ENCODE measurements around the gene PRPS1. TPM values are rescaled to one million over a fixed set of nuclear protein-coding genes. Genes with fewer than 3 reads are reported as not detected.

PRPS1 gene
- total and polyA plus RNA-seq, 7 donors = 9.6 to 35.8 (median 18.8) TPM

- no peak for DNase-seq
- no peaks in the 10 kb centered on the region for H3K9me3 ChIP-seq
- H3K36me3 ChIP-seq = no peaks in the 10 kb centered on the region
- TF ChIP-seq EP300 (IDR thresholded peaks at IDR 0.05) = no peak
- TF ChIP-seq POLR2AphosphoS5 (IDR thresholded peaks at IDR 0.05) = no peak
- TF ChIP-seq, protein P1, sequence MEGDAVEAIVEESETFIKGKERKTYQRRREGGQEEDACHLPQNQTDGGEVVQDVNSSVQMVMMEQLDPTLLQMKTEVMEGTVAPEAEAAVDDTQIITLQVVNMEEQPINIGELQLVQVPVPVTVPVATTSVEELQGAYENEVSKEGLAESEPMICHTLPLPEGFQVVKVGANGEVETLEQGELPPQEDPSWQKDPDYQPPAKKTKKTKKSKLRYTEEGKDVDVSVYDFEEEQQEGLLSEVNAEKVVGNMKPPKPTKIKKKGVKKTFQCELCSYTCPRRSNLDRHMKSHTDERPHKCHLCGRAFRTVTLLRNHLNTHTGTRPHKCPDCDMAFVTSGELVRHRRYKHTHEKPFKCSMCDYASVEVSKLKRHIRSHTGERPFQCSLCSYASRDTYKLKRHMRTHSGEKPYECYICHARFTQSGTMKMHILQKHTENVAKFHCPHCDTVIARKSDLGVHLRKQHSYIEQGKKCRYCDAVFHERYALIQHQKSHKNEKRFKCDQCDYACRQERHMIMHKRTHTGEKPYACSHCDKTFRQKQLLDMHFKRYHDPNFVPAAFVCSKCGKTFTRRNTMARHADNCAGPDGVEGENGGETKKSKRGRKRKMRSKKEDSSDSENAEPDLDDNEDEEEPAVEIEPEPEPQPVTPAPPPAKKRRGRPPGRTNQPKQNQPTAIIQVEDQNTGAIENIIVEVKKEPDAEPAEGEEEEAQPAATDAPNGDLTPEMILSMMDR (IDR thresholded peaks at IDR 0.05) = no peak
- TF ChIP-seq POLR2A (IDR thresholded peaks at IDR 0.05) = no peak
- H3K27me3 ChIP-seq = no peaks in the 10 kb centered on the region
- H3K27ac ChIP-seq = peak overlapping the region; percentile 80 to 87 (median 83)
- WGBS, 2 donors = 1% methylated on average over 29 of the region's 29 CpGs
- H3K4me1 ChIP-seq = peaks cover 0 to 13% (median 0%) of the 10 kb centered on the region in 4 donors
- intact Hi-C loops (cut with DNase I) = loop anchor here (10.0 kb wide), 1 partner anchor 634 kb away; no protein-coding TSS in a partner anchor
- H3K4me3 ChIP-seq = peak overlapping the region; percentile 47 to 59 (median 58)
Observed at GRCh38 chrX:107628662-107629539, 591 bp downstream of the PRPS1 start.

DNA sequence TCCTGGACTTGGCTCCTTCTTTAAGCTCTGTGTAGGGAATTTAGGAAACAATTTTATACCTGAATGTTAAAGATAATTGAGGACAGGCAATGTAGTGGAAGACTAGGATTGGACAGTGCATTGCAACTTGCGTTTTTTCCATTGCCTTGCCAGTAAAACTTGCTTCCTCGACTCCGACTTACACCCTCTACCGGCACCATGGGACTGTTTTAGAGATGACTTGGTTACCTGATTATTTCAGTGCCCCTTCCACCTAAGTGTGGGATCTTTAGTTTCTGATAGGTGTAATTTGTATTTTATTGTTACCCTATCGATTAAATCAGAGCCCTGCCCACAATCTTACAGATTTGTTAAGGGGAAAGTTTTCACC lies 1.2 kb downstream of the PRPS1 start:
- WGBS, 2 donors = 5 to 14% methylated on average over 5 of the region's 5 CpGs
- no peaks in the 10 kb centered on the region for H3K27me3 ChIP-seq
- no peak for DNase-seq
- no peaks in the 10 kb centered on the region for H3K9me3 ChIP-seq
- peaks cover 0 to 13% (median 0%) of the 10 kb centered on the region in 4 donors for H3K4me1 ChIP-seq
- TF ChIP-seq POLR2A (IDR thresholded peaks at IDR 0.05) (no peak), POLR2AphosphoS5 (IDR thresholded peaks at IDR 0.05) (no peak), EP300 (IDR thresholded peaks at IDR 0.05) (no peak)
- TF ChIP-seq, protein P1 (IDR thresholded peaks at IDR 0.05) = no peak
- no peaks in the 10 kb centered on the region for H3K36me3 ChIP-seq
- intact Hi-C loops (cut with DNase I) = loop anchor here (10.0 kb wide), 1 partner anchor 635 kb away; no protein-coding TSS in a partner anchor
- H3K4me3 ChIP-seq = peak overlapping the region; percentile 47 to 59 (median 58)
- peak overlapping the region; percentile 80 to 87 (median 83) for H3K27ac ChIP-seq

- Histone ChIP-seq H3K4me3 (peak overlapping the region in 1 of 4 donors; percentile 59), H3K9me3 (no peaks in the 10 kb centered on the region), H3K4me1 (peaks cover 0 to 13% (median 0%) of the 10 kb centered on the region in 4 donors), H3K27me3 (no peaks in the 10 kb centered on the region), H3K27ac (no peak overlapping the region), H3K36me3 (no peaks in the 10 kb centered on the region)
- TF ChIP-seq EP300 (IDR thresholded peaks at IDR 0.05) = no peak
- TF ChIP-seq, protein P1 (IDR thresholded peaks at IDR 0.05) = no peak
- no peak for TF ChIP-seq POLR2AphosphoS5 (IDR thresholded peaks at IDR 0.05)
- TF ChIP-seq POLR2A (IDR thresholded peaks at IDR 0.05) = no peak
- 38 to 39% methylated on average over 3 of the region's 3 CpGs for WGBS, 2 donors
- no peak for DNase-seq
- intact Hi-C loops (cut with DNase I) = no loop called here
Observed at GRCh38 chrX:107630031-107630689, 1.9 kb downstream of the PRPS1 start.

GRCh38 chrX:107632346-107632745 lies 4.0 kb downstream of the PRPS1 start:
- Histone ChIP-seq H3K27ac (no peak overlapping the region), H3K27me3 (no peaks in the 10 kb centered on the region), H3K4me3 (no peak overlapping the region), H3K36me3 (no peaks in the 10 kb centered on the region), H3K9me3 (no peaks in the 10 kb centered on the region), H3K4me1 (peaks cover 0 to 13% (median 0%) of the 10 kb centered on the region in 4 donors)
- intact Hi-C loops (cut with DNase I) = no loop called here
- TF ChIP-seq, protein P1 (IDR thresholded peaks at IDR 0.05) = no peak
- TF ChIP-seq POLR2AphosphoS5 (IDR thresholded peaks at IDR 0.05) (no peak), POLR2A (IDR thresholded peaks at IDR 0.05) (no peak), EP300 (IDR thresholded peaks at IDR 0.05) (no peak)
- DNase-seq = no peak
- 89 to 97% methylated on average over 1 of the region's 1 CpG for WGBS, 2 donors

All from sigmoid colon (tissue), 7 donors.